Mammary epithelial cell (primary cell): ENCODE data around the gene RORB.

ENCODE experiments used
- CTCF ChIP-seq, 2 donors: IDR thresholded peaks in 1 of 2; conservative IDR thresholded peaks in 1 of 2; 2 replicates each; pipeline ENCODE4 v1.5.1; 2011 to 2012; ENCODE audit warnings: inconsistent platforms in 2 of 2, low read length in 2 of 2, mild to moderate bottlenecking in 2 of 2, control low read depth in 1 of 2, low read depth in 1 of 2; ENCODE audit not compliant: insufficient read depth in 1 of 2; ENCODE audit errors: extremely low read depth in 1 of 2
- EZH2 ChIP-seq: IDR thresholded peaks from 2 replicates; pipeline ENCODE4 v1.6.1; 2012; ENCODE audit warnings: low read length, inconsistent platforms, borderline replicate concordance

GRCh38 chr9:74672237-74672636 lies 175.1 kb downstream of the RORB start:
- no peak for TF ChIP-seq CTCF (conservative IDR thresholded peaks at IDR 0.05 in 1 of 2, IDR thresholded peaks at IDR 0.05 in 1 of 2; ENCODE audit: extremely low read depth in 1 of 2, insufficient read depth in 1 of 2, low read depth in 1 of 2, low read length in 2 of 2)
- no peak for TF ChIP-seq EZH2
